ENCODE data around the gene CDH23. TPM values are rescaled to one million over a fixed set of nuclear protein-coding genes. Genes with fewer than 3 reads are reported as not detected.

Gene CDH23
- total and polyA plus RNA-seq, 8 donors = 1.8 to 22.8 (median 3.0) TPM

GRCh38 chr10:71440506-71441035 lies 43.9 kb downstream of the CDH23 start:
- H3K4me1 ChIP-seq = peaks cover 0 to 10% of the 10 kb centered on the region in 2 donors
- no peaks in the 10 kb centered on the region for H3K36me3 ChIP-seq
- no peak overlapping the region for H3K4me3 ChIP-seq
- no peak for DNase-seq
- no peak overlapping the region for H3K27ac ChIP-seq
- H3K27me3 ChIP-seq = no peaks in the 10 kb centered on the region
- intact Hi-C loops (cut with DNase I) = no loop called here
- no peak for ATAC-seq
- H3K9me3 ChIP-seq = no peaks in the 10 kb centered on the region
- no peak for TF ChIP-seq CTCF (IDR thresholded peaks at IDR 0.05)

GRCh38 chr10:71442000-71442399 lies 45.3 kb downstream of the CDH23 start:
- intact Hi-C loops (cut with DNase I) = no loop called here
- Histone ChIP-seq H3K27me3 (no peaks in the 10 kb centered on the region), H3K4me3 (no peak overlapping the region), H3K9me3 (no peaks in the 10 kb centered on the region), H3K4me1 (no peaks in the 10 kb centered on the region), H3K36me3 (no peaks in the 10 kb centered on the region), H3K27ac (no peak overlapping the region)
- TF ChIP-seq CTCF (IDR thresholded peaks at IDR 0.05) = no peak
- ATAC-seq (no peak), DNase-seq (no peak)

GRCh38 chr10:71442859-71443570 lies 46.3 kb downstream of the CDH23 start:
- no peak for DNase-seq
- H3K4me3 ChIP-seq = no peak overlapping the region
- no peak for TF ChIP-seq CTCF (IDR thresholded peaks at IDR 0.05)
- ATAC-seq = no peak
- no peaks in the 10 kb centered on the region for H3K9me3 ChIP-seq
- no peaks in the 10 kb centered on the region for H3K27me3 ChIP-seq
- no peak overlapping the region for H3K27ac ChIP-seq
- no peaks in the 10 kb centered on the region for H3K36me3 ChIP-seq
- no peaks in the 10 kb centered on the region for H3K4me1 ChIP-seq
- intact Hi-C loops (cut with DNase I) = no loop called here

- TF ChIP-seq CTCF (IDR thresholded peaks at IDR 0.05) = no peak
- no peaks in the 10 kb centered on the region for H3K36me3 ChIP-seq
- no peak overlapping the region for H3K27ac ChIP-seq
- intact Hi-C loops (cut with DNase I) = no loop called here
- no peaks in the 10 kb centered on the region for H3K4me1 ChIP-seq
- ATAC-seq = no peak
- no peaks in the 10 kb centered on the region for H3K9me3 ChIP-seq
- H3K4me3 ChIP-seq = no peak overlapping the region
- H3K27me3 ChIP-seq = no peaks in the 10 kb centered on the region
- DNase-seq = no peak
These were observed 47.0 kb downstream of the CDH23 start for GRCh38 chr10:71443676-71444075.

GRCh38 chr10:71444284-71445054 lies 47.7 kb downstream of the CDH23 start:
- no peak for TF ChIP-seq CTCF (IDR thresholded peaks at IDR 0.05)
- H3K27ac ChIP-seq = no peak overlapping the region
- no peak for DNase-seq

More at GRCh38 chr10:71444284-71445054, 47.7 kb downstream of the CDH23 start:
- ATAC-seq = no peak
- Histone ChIP-seq H3K9me3 (no peaks in the 10 kb centered on the region), H3K36me3 (no peaks in the 10 kb centered on the region), H3K27me3 (no peaks in the 10 kb centered on the region), H3K4me1 (no peaks in the 10 kb centered on the region), H3K4me3 (no peak overlapping the region)
- intact Hi-C loops (cut with DNase I) = no loop called here
